HUES48 (cell line): ENCODE results near the gene CXCR6.

ENCODE experiments used
- H3K27ac ChIP-seq: one replicate; pipeline ENCODE4 v1.7.0; 2013; ENCODE audit warnings: low read depth, low read length, inconsistent platforms
- H3K27me3 ChIP-seq: 2 replicates; pipeline ENCODE4 v1.6.1; 2013; ENCODE audit warnings: mild to moderate bottlenecking, low read length; ENCODE audit not compliant: control insufficient read depth, insufficient read depth
- H3K36me3 ChIP-seq: 2 replicates; pipeline ENCODE4 v1.6.1; 2013; ENCODE audit warnings: low read length; ENCODE audit not compliant: control insufficient read depth, insufficient read depth
- H3K4me1 ChIP-seq: 2 replicates; pipeline ENCODE4 v1.6.1; 2013; ENCODE audit warnings: mild to moderate bottlenecking, low read length; ENCODE audit not compliant: control insufficient read depth, insufficient read depth
- H3K4me3 ChIP-seq: 2 replicates; pipeline ENCODE4 v1.5.1; 2013; ENCODE audit warnings: mild to moderate bottlenecking, low read depth, low read length
- H3K9ac ChIP-seq: 2 replicates; pipeline ENCODE4 v1.6.1; 2013; ENCODE audit warnings: mild to moderate bottlenecking, low read depth, low read length, moderate library complexity
- H3K9me3 ChIP-seq: 2 replicates; pipeline ENCODE4 v1.6.1; 2013; ENCODE audit warnings: low read length; ENCODE audit not compliant: control insufficient read depth, insufficient read depth

The CXCR6 gene

GRCh38 chr3:45959201-45959600 lies 15.9 kb downstream of the CXCR6 start:
- Histone ChIP-seq H3K9ac (no peak overlapping the region), H3K4me3 (no peak overlapping the region), H3K27ac (no peak overlapping the region), H3K4me1 (no peaks in the 10 kb centered on the region), H3K36me3 (peaks cover 99% of the 10 kb centered on the region), H3K27me3 (no peaks in the 10 kb centered on the region), H3K9me3 (no peaks in the 10 kb centered on the region)

- no peaks in the 10 kb centered on the region for H3K27me3 ChIP-seq
- H3K9ac ChIP-seq: no peak overlapping the region
- H3K9me3 ChIP-seq: no peaks in the 10 kb centered on the region
- H3K4me3 ChIP-seq: no peak overlapping the region
- no peaks in the 10 kb centered on the region for H3K4me1 ChIP-seq
- H3K36me3 ChIP-seq: peaks cover 99% of the 10 kb centered on the region
- H3K27ac ChIP-seq: no peak overlapping the region
These were observed 17.0 kb downstream of the CXCR6 start for GRCh38 chr3:45960289-45960688.

- Histone ChIP-seq H3K9me3 (no peaks in the 10 kb centered on the region), H3K4me1 (no peaks in the 10 kb centered on the region), H3K4me3 (no peak overlapping the region), H3K9ac (no peak overlapping the region), H3K27me3 (no peaks in the 10 kb centered on the region), H3K27ac (no peak overlapping the region), H3K36me3 (peaks cover 100% of the 10 kb centered on the region)
These were observed 18.8 kb downstream of the CXCR6 start for GRCh38 chr3:45962033-45962432.

- Histone ChIP-seq H3K27ac (no peak overlapping the region), H3K4me1 (0 out of 2 replicates have a peak, but pooled peaks cover 4% of the 10 kb centered on the region), H3K36me3 (peaks cover 100% of the 10 kb centered on the region), H3K27me3 (no peaks in the 10 kb centered on the region), H3K4me3 (no peak overlapping the region), H3K9me3 (no peaks in the 10 kb centered on the region), H3K9ac (no peak overlapping the region)
These were observed 20.9 kb downstream of the CXCR6 start for GRCh38 chr3:45964139-45964538.

GRCh38 chr3:45965253-45965652 lies 22.0 kb downstream of the CXCR6 start:
- Histone ChIP-seq H3K9ac (no peak overlapping the region), H3K9me3 (no peaks in the 10 kb centered on the region), H3K4me1 (0 out of 2 replicates have a peak, but pooled peaks cover 4% of the 10 kb centered on the region), H3K4me3 (no peak overlapping the region), H3K27ac (no peak overlapping the region), H3K27me3 (no peaks in the 10 kb centered on the region), H3K36me3 (peaks cover 100% of the 10 kb centered on the region)

- Histone ChIP-seq H3K4me3 (no peak overlapping the region), H3K9me3 (no peaks in the 10 kb centered on the region), H3K9ac (no peak overlapping the region), H3K4me1 (0 out of 2 replicates have a peak, but pooled peaks cover 4% of the 10 kb centered on the region), H3K36me3 (peaks cover 100% of the 10 kb centered on the region), H3K27ac (no peak overlapping the region), H3K27me3 (no peaks in the 10 kb centered on the region)
These were observed 22.4 kb downstream of the CXCR6 start for GRCh38 chr3:45965653-45966052.

GRCh38 chr3:45966371-45966791 lies 23.1 kb downstream of the CXCR6 start:
- no peak overlapping the region for H3K9ac ChIP-seq
- 0 out of 2 replicates have a peak, but pooled peaks cover 4% of the 10 kb centered on the region for H3K4me1 ChIP-seq
- no peaks in the 10 kb centered on the region for H3K27me3 ChIP-seq
- H3K27ac ChIP-seq: no peak overlapping the region
- H3K4me3 ChIP-seq: no peak overlapping the region
- no peaks in the 10 kb centered on the region for H3K9me3 ChIP-seq
- peaks cover 99% of the 10 kb centered on the region for H3K36me3 ChIP-seq

GRCh38 chr3:45966950-45967640 lies 23.8 kb downstream of the CXCR6 start:
- no peak overlapping the region for H3K27ac ChIP-seq
- H3K36me3 ChIP-seq: peaks cover 99% of the 10 kb centered on the region

GRCh38 chr3:45967724-45968123 lies 24.5 kb downstream of the CXCR6 start:
- no peak overlapping the region for H3K27ac ChIP-seq

More at GRCh38 chr3:45966950-45967640, 23.8 kb downstream of the CXCR6 start:
- Histone ChIP-seq H3K4me3 (no peak overlapping the region), H3K4me1 (0 out of 2 replicates have a peak, but pooled peaks cover 4% of the 10 kb centered on the region), H3K9ac (no peak overlapping the region), H3K9me3 (no peaks in the 10 kb centered on the region), H3K27me3 (no peaks in the 10 kb centered on the region)

GRCh38 chr3:45968149-45968548 lies 24.9 kb downstream of the CXCR6 start:
- H3K4me1 ChIP-seq: 0 out of 2 replicates have a peak, but pooled peaks cover 4% of the 10 kb centered on the region
- H3K4me3 ChIP-seq: no peak overlapping the region
- H3K36me3 ChIP-seq: peaks cover 99% of the 10 kb centered on the region
- H3K27me3 ChIP-seq: no peaks in the 10 kb centered on the region
- H3K27ac ChIP-seq: no peak overlapping the region
- H3K9ac ChIP-seq: no peak overlapping the region
- H3K9me3 ChIP-seq: no peaks in the 10 kb centered on the region

More at GRCh38 chr3:45967724-45968123, 24.5 kb downstream of the CXCR6 start:
- 0 out of 2 replicates have a peak, but pooled peaks cover 4% of the 10 kb centered on the region for H3K4me1 ChIP-seq
- no peaks in the 10 kb centered on the region for H3K27me3 ChIP-seq
- H3K9ac ChIP-seq: no peak overlapping the region
- peaks cover 99% of the 10 kb centered on the region for H3K36me3 ChIP-seq
- H3K4me3 ChIP-seq: no peak overlapping the region
- H3K9me3 ChIP-seq: no peaks in the 10 kb centered on the region

- peaks cover 99% of the 10 kb centered on the region for H3K36me3 ChIP-seq
- H3K27ac ChIP-seq: no peak overlapping the region
- H3K4me3 ChIP-seq: no peak overlapping the region
- H3K4me1 ChIP-seq: 0 out of 2 replicates have a peak, but pooled peaks cover 4% of the 10 kb centered on the region
- H3K9me3 ChIP-seq: no peaks in the 10 kb centered on the region
- H3K9ac ChIP-seq: no peak overlapping the region
- H3K27me3 ChIP-seq: no peaks in the 10 kb centered on the region
These were observed 25.4 kb downstream of the CXCR6 start for GRCh38 chr3:45968706-45969105.
